ENCODE measurements around the gene HPS1.

GRCh38 chr10:98382691-98383101, 64.0 kb downstream of the HPS1 start:
- TF ChIP-seq CTCF (conservative IDR thresholded peaks at IDR 0.05; ENCODE audit: low read depth, low read length) (no peak), EZH2 (IDR thresholded peaks at IDR 0.05; ENCODE audit: low read length, unreplicated experiment) (no peak), EZH2phosphoT487 (IDR thresholded peaks at IDR 0.05; ENCODE audit: borderline replicate concordance, low read length) (no peak)
